ENCODE data around the gene TBC1D9B. TPM values are rescaled to one million over a fixed set of nuclear protein-coding genes. Genes with fewer than 3 reads are reported as not detected.

Gene TBC1D9B
- total and polyA plus RNA-seq, 8 donors, result 42.1 to 87.2 (median 54.9) TPM

GRCh38 chr5:179912386-179912785, 4.7 kb upstream of the TBC1D9B start:
- TF ChIP-seq, protein P1, sequence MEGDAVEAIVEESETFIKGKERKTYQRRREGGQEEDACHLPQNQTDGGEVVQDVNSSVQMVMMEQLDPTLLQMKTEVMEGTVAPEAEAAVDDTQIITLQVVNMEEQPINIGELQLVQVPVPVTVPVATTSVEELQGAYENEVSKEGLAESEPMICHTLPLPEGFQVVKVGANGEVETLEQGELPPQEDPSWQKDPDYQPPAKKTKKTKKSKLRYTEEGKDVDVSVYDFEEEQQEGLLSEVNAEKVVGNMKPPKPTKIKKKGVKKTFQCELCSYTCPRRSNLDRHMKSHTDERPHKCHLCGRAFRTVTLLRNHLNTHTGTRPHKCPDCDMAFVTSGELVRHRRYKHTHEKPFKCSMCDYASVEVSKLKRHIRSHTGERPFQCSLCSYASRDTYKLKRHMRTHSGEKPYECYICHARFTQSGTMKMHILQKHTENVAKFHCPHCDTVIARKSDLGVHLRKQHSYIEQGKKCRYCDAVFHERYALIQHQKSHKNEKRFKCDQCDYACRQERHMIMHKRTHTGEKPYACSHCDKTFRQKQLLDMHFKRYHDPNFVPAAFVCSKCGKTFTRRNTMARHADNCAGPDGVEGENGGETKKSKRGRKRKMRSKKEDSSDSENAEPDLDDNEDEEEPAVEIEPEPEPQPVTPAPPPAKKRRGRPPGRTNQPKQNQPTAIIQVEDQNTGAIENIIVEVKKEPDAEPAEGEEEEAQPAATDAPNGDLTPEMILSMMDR (IDR thresholded peaks at IDR 0.05), result no peak
- intact Hi-C loops (cut with DNase I), result loop anchor here in 1 of 3 donors (10.0 kb wide), 1 partner anchor 108 kb away; the partner anchor contains the start of gene MGAT4B
- Histone ChIP-seq H3K27ac (no peak overlapping the region), H3K27me3 (no peaks in the 10 kb centered on the region), H3K4me3 (no peak overlapping the region), H3K9me3 (no peaks in the 10 kb centered on the region), H3K4me1 (peaks cover 0 to 5% (median 0%) of the 10 kb centered on the region in 3 donors), H3K36me3 (no peaks in the 10 kb centered on the region)
- no peak for DNase-seq
- no peak for FAIRE-seq
- 71 to 79% methylated on average over 7 of the region's 7 CpGs for WGBS, 2 donors
- ATAC-seq, result no peak

- no peaks in the 10 kb centered on the region for H3K36me3 ChIP-seq
- no peak overlapping the region for H3K27ac ChIP-seq
- FAIRE-seq (no peak), ATAC-seq (no peak), DNase-seq (no peak)
- TF ChIP-seq, protein P1 (IDR thresholded peaks at IDR 0.05), result no peak
- H3K9me3 ChIP-seq, result no peaks in the 10 kb centered on the region
- WGBS, 2 donors, result 87 to 92% methylated on average over 6 of the region's 6 CpGs
- intact Hi-C loops (cut with DNase I), result no loop called here
- H3K4me3 ChIP-seq, result no peak overlapping the region
- peaks cover 0 to 9% (median 4%) of the 10 kb centered on the region in 3 donors for H3K4me1 ChIP-seq
- no peaks in the 10 kb centered on the region for H3K27me3 ChIP-seq
Measured at GRCh38 chr5:179909224-179909623, 1.5 kb upstream of the TBC1D9B start.

GRCh38 chr5:179908528-179908927, 831 bp upstream of the TBC1D9B start:
- peaks cover 0 to 9% (median 4%) of the 10 kb centered on the region in 3 donors for H3K4me1 ChIP-seq
- intact Hi-C loops (cut with DNase I), result no loop called here
- FAIRE-seq (no peak), ATAC-seq (no peak), DNase-seq (peak in 4 of 6 donors; percentile 11 to 80 (median 40))
- 86 to 87% methylated on average over 16 of the region's 16 CpGs for WGBS, 2 donors
- TF ChIP-seq, protein P1 (IDR thresholded peaks at IDR 0.05), result no peak
- no peaks in the 10 kb centered on the region for H3K9me3 ChIP-seq
- no peaks in the 10 kb centered on the region for H3K36me3 ChIP-seq
- no peaks in the 10 kb centered on the region for H3K27me3 ChIP-seq
- peak overlapping the region in 1 of 4 donors; percentile 70 for H3K4me3 ChIP-seq
- peak overlapping the region; percentile 28 to 76 (median 66) for H3K27ac ChIP-seq

DNA sequence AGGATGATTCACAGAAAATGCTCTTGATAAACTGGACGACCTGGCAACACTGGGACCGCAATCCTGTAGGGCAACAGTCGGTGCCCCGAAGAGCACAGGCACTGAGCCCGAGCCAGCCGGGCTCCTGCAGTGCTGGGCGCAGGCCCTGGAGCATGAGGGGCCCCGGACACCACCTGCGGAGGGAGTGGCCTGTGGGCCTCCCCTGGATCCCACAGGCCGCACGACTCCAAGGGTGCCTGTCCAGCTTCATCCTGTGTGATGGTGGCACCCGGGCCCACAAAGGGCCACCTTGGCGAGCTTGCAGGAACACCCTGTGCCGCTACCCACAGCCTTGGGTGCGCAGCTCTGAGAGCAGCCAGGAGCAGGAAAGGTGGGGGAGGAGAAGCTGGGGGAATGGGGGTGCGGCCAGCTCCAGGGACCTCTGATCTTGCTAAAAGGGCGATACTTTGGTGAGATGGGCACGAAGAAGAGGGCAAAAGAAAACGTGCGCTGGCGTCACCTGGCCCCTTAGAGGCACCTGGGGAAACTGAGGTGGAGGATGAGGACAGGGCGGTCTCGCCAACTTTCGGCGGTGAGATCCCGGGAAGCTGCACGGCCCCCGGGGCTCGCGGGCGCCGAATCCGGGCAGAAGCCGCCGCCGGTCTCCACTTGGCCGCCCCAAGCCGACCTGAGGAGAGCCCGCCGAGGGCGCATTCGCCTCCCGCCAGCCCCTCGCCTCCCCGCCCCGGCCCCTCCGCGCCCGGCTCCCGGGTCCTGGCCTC, 722 bp downstream of the TBC1D9B start:
- ATAC-seq (peak; percentile 30 to 53 (median 48)), FAIRE-seq (no peak), DNase-seq (peak; percentile 33 to 80 (median 48))
- TF ChIP-seq, protein P1 (IDR thresholded peaks at IDR 0.05), result no peak
- Histone ChIP-seq H3K27me3 (no peaks in the 10 kb centered on the region), H3K4me1 (peaks cover 0 to 9% (median 4%) of the 10 kb centered on the region in 3 donors), H3K36me3 (no peaks in the 10 kb centered on the region), H3K4me3 (peak overlapping the region; percentile 40 to 70 (median 52)), H3K9me3 (no peaks in the 10 kb centered on the region), H3K27ac (peak overlapping the region in 3 of 4 donors; percentile 26 to 41 (median 33))
- intact Hi-C loops (cut with DNase I), result no loop called here
- 4% methylated on average over 42 to 50 of the region's 50 CpGs for WGBS, 2 donors

GRCh38 chr5:179906294-179906794, 1.4 kb downstream of the TBC1D9B start:
- intact Hi-C loops (cut with DNase I), result no loop called here
- DNase-seq (no peak), ATAC-seq (no peak), FAIRE-seq (no peak)
- WGBS, 2 donors, result 87 to 90% methylated on average over 24 of the region's 24 CpGs
- H3K27ac ChIP-seq, result no peak overlapping the region
- H3K4me3 ChIP-seq, result peak overlapping the region in 3 of 4 donors; percentile 49 to 70 (median 55)
- H3K4me1 ChIP-seq, result peaks cover 0 to 9% (median 4%) of the 10 kb centered on the region in 3 donors
- TF ChIP-seq, protein P1 (IDR thresholded peaks at IDR 0.05), result no peak
- H3K9me3 ChIP-seq, result no peaks in the 10 kb centered on the region
- no peaks in the 10 kb centered on the region for H3K36me3 ChIP-seq
- H3K27me3 ChIP-seq, result no peaks in the 10 kb centered on the region

All from pancreas (tissue), 10 donors.